ENCODE data around the gene WDR33. TPM values are rescaled to one million over a fixed set of nuclear protein-coding genes. Genes with fewer than 3 reads are reported as not detected.

The WDR33 gene
- total and polyA plus RNA-seq, 2 experiments from 2014 or later, result 16.9 to 43.8 TPM

GRCh38 chr2:127654084-127654837, 156.7 kb downstream of the WDR33 start:
- Histone ChIP-seq H3K79me2 (ENCODE audit: insufficient read depth) (no peaks in the 10 kb centered on the region), H3K27ac (no peak overlapping the region), H3F3A (ENCODE audit: insufficient read depth) (no peaks in the 10 kb centered on the region), H4K20me1 (ENCODE audit: insufficient read depth) (no peaks in the 10 kb centered on the region), H3K27me3 (replicated peaks; ENCODE audit: insufficient read depth) (no peaks in the 10 kb centered on the region), H2AFZ (no peak overlapping the region), H3K4me3 (no peak overlapping the region), H3K9me3 (ENCODE audit: low read depth) (no peaks in the 10 kb centered on the region), H3K4me1 (ENCODE audit: insufficient read depth) (no peaks in the 10 kb centered on the region), H3K4me2 (ENCODE audit: unreplicated experiment) (no peak overlapping the region), H3K9me2 (ENCODE audit: insufficient read depth) (no peaks in the 10 kb centered on the region), H3K9ac (no peak overlapping the region), H3K36me3 (ENCODE audit: low read depth) (no peaks in the 10 kb centered on the region)
- in situ Hi-C loops (cut with MboI), result no loop called here
- DNase-seq, result no peak
- WGBS, 2 experiments (ENCODE audit: low coverage in 1 of 2, low lambda C conversion rate in 2 of 2, missing lambda C conversion rate in 2 of 2), result 84 to 86% methylated on average over 16 to 23 of the region's 24 CpGs
- no peak for TF ChIP-seq EZH2phosphoT487 (IDR thresholded peaks at IDR 0.05; ENCODE audit: insufficient read depth, low read depth)
- TF ChIP-seq EZH2 (IDR thresholded peaks at IDR 0.05; ENCODE audit: insufficient read depth, poor library complexity, severe bottlenecking), result no peak

GRCh38 chr2:127653421-127654083, 157.4 kb downstream of the WDR33 start:
- 79 to 83% methylated on average over 16 of the region's 16 CpGs for WGBS, 2 experiments (ENCODE audit: low coverage in 1 of 2, low lambda C conversion rate in 2 of 2, missing lambda C conversion rate in 2 of 2)
- Histone ChIP-seq H3K4me3 (no peak overlapping the region), H3K27ac (no peak overlapping the region)

GRCh38 chr2:127652786-127653357, 158.1 kb downstream of the WDR33 start:
- H3K9me2 ChIP-seq (ENCODE audit: insufficient read depth), result no peaks in the 10 kb centered on the region
- no peak overlapping the region for H3K9ac ChIP-seq
- no peak overlapping the region for H3K4me2 ChIP-seq (ENCODE audit: unreplicated experiment)
- H3K4me3 ChIP-seq, result no peak overlapping the region
- H3K9me3 ChIP-seq (ENCODE audit: low read depth), result no peaks in the 10 kb centered on the region
- in situ Hi-C loops (cut with MboI), result no loop called here
- WGBS, 2 experiments (ENCODE audit: low coverage in 1 of 2, low lambda C conversion rate in 2 of 2, missing lambda C conversion rate in 2 of 2), result 78 to 80% methylated on average over 25 of the region's 25 CpGs
- H3K27ac ChIP-seq, result no peak overlapping the region
- H2AFZ ChIP-seq, result no peak overlapping the region
- no peaks in the 10 kb centered on the region for H3F3A ChIP-seq (ENCODE audit: insufficient read depth)
- H3K79me2 ChIP-seq (ENCODE audit: insufficient read depth), result no peaks in the 10 kb centered on the region
- TF ChIP-seq EZH2phosphoT487 (IDR thresholded peaks at IDR 0.05; ENCODE audit: insufficient read depth, low read depth) (no peak), EZH2 (IDR thresholded peaks at IDR 0.05; ENCODE audit: insufficient read depth, poor library complexity, severe bottlenecking) (no peak)
- H3K36me3 ChIP-seq (ENCODE audit: low read depth), result no peaks in the 10 kb centered on the region
- H3K4me1 ChIP-seq (ENCODE audit: insufficient read depth), result no peaks in the 10 kb centered on the region
- DNase-seq, result no peak
- no peaks in the 10 kb centered on the region for H4K20me1 ChIP-seq (ENCODE audit: insufficient read depth)
- H3K27me3 ChIP-seq (replicated peaks; ENCODE audit: insufficient read depth), result no peaks in the 10 kb centered on the region

More at GRCh38 chr2:127653421-127654083, 157.4 kb downstream of the WDR33 start:
- Histone ChIP-seq H2AFZ (no peak overlapping the region), H3K27me3 (replicated peaks; ENCODE audit: insufficient read depth) (no peaks in the 10 kb centered on the region), H3F3A (ENCODE audit: insufficient read depth) (no peaks in the 10 kb centered on the region), H3K4me1 (ENCODE audit: insufficient read depth) (no peaks in the 10 kb centered on the region), H3K79me2 (ENCODE audit: insufficient read depth) (no peaks in the 10 kb centered on the region), H3K9me3 (ENCODE audit: low read depth) (no peaks in the 10 kb centered on the region), H4K20me1 (ENCODE audit: insufficient read depth) (no peaks in the 10 kb centered on the region), H3K36me3 (ENCODE audit: low read depth) (no peaks in the 10 kb centered on the region), H3K4me2 (ENCODE audit: unreplicated experiment) (no peak overlapping the region), H3K9ac (no peak overlapping the region), H3K9me2 (ENCODE audit: insufficient read depth) (no peaks in the 10 kb centered on the region)
- no peak for TF ChIP-seq EZH2phosphoT487 (IDR thresholded peaks at IDR 0.05; ENCODE audit: insufficient read depth, low read depth)
- no peak for TF ChIP-seq EZH2 (IDR thresholded peaks at IDR 0.05; ENCODE audit: insufficient read depth, poor library complexity, severe bottlenecking)
- no peak for DNase-seq
- in situ Hi-C loops (cut with MboI), result no loop called here

- H3K9me3 ChIP-seq (ENCODE audit: low read depth), result no peaks in the 10 kb centered on the region
- no peak overlapping the region for H2AFZ ChIP-seq
- H3K4me3 ChIP-seq, result no peak overlapping the region
- H3F3A ChIP-seq (ENCODE audit: insufficient read depth), result no peaks in the 10 kb centered on the region
- in situ Hi-C loops (cut with MboI), result no loop called here
- H3K27me3 ChIP-seq (replicated peaks; ENCODE audit: insufficient read depth), result no peaks in the 10 kb centered on the region
- no peaks in the 10 kb centered on the region for H3K36me3 ChIP-seq (ENCODE audit: low read depth)
- H3K4me1 ChIP-seq (ENCODE audit: insufficient read depth), result peaks cover 2% of the 10 kb centered on the region
- H3K9me2 ChIP-seq (ENCODE audit: insufficient read depth), result no peaks in the 10 kb centered on the region
- no peak overlapping the region for H3K4me2 ChIP-seq (ENCODE audit: unreplicated experiment)
- 77 to 83% methylated on average over 13 to 14 of the region's 14 CpGs for WGBS, 2 experiments (ENCODE audit: low coverage in 1 of 2, low lambda C conversion rate in 2 of 2, missing lambda C conversion rate in 2 of 2)
- no peak for DNase-seq
- no peak overlapping the region for H3K9ac ChIP-seq
- no peak overlapping the region for H3K27ac ChIP-seq
- no peaks in the 10 kb centered on the region for H3K79me2 ChIP-seq (ENCODE audit: insufficient read depth)
- no peaks in the 10 kb centered on the region for H4K20me1 ChIP-seq (ENCODE audit: insufficient read depth)
- TF ChIP-seq EZH2 (IDR thresholded peaks at IDR 0.05; ENCODE audit: insufficient read depth, poor library complexity, severe bottlenecking) (no peak), EZH2phosphoT487 (IDR thresholded peaks at IDR 0.05; ENCODE audit: insufficient read depth, low read depth) (no peak)
Observed at GRCh38 chr2:127651971-127652550, 158.9 kb downstream of the WDR33 start.

All from GM23248 (cell line).